ENCODE data around the gene CENPM. TPM values are rescaled to one million over a fixed set of nuclear protein-coding genes. Genes with fewer than 3 reads are reported as not detected.

Gene CENPM
- polyA plus RNA-seq, 1 donor from 2014 or later, result 2.1 TPM

DNA sequence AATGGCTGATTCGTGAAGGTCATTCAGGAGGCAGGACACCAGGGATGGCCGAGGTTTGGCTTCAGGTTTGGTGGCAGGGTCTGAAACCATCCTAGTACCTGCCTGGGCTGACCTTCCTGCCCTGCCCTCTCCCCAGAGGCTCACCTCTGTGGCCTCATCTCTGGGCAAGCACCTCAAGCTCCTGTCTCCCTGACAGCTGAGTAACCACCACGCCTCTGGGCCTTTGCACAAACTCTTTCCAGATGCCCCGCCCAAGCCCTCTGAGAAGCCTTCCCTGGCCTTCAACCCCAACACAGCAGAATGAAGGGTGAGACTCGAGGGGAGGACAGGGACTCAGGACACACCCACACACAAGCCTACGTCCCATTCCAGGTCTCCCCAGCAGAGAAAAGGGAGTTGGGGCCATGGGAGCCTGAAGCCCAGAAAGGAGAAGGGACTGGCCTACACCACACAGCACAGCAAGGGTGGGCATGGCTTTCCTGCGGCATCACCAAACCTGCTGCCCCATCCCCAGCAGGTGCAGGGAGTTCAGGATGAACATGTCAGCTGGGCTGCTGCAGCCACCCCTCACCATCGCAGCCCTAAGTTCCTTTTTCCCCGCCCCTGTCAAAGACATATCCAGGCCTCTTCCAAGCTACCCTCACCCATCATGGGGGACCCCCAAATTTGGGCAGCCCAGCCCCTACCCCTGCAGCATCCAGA, 34.5 kb downstream of the CENPM start:
- Histone ChIP-seq H3F3A (ENCODE audit: insufficient read depth, low read length, poor library complexity, severe bottlenecking) (no peaks in the 10 kb centered on the region), H2AFZ (ENCODE audit: low read depth, low read length) (no peak overlapping the region), H3K9me3 (ENCODE audit: low read length) (no peaks in the 10 kb centered on the region), H3K36me3 (ENCODE audit: insufficient read depth, low read length) (no peaks in the 10 kb centered on the region), H3K27ac (ENCODE audit: low read length) (no peak overlapping the region), H4K20me1 (ENCODE audit: insufficient read depth) (no peaks in the 10 kb centered on the region), H3K9me2 (ENCODE audit: insufficient read depth, low read length) (no peaks in the 10 kb centered on the region), H3K9ac (ENCODE audit: low read length) (no peak overlapping the region), H3K27me3 (ENCODE audit: insufficient read depth, low read depth, low read length) (peaks cover 83% of the 10 kb centered on the region), H3K79me2 (replicated peaks; ENCODE audit: insufficient read depth, low read length) (no peaks in the 10 kb centered on the region), H3K4me3 (ENCODE audit: low read length) (no peak overlapping the region), H3K4me2 (ENCODE audit: low read length) (no peak overlapping the region)
- no peak for TF ChIP-seq RAD21 (conservative IDR thresholded peaks at IDR 0.05)
- TF ChIP-seq EZH2 (IDR thresholded peaks at IDR 0.05; ENCODE audit: borderline replicate concordance, insufficient read depth, low read length, poor library complexity, severe bottlenecking), result no peak
- TF ChIP-seq REST (IDR thresholded peaks at IDR 0.05; ENCODE audit: borderline replicate concordance), result no peak
- TF ChIP-seq, protein P1, sequence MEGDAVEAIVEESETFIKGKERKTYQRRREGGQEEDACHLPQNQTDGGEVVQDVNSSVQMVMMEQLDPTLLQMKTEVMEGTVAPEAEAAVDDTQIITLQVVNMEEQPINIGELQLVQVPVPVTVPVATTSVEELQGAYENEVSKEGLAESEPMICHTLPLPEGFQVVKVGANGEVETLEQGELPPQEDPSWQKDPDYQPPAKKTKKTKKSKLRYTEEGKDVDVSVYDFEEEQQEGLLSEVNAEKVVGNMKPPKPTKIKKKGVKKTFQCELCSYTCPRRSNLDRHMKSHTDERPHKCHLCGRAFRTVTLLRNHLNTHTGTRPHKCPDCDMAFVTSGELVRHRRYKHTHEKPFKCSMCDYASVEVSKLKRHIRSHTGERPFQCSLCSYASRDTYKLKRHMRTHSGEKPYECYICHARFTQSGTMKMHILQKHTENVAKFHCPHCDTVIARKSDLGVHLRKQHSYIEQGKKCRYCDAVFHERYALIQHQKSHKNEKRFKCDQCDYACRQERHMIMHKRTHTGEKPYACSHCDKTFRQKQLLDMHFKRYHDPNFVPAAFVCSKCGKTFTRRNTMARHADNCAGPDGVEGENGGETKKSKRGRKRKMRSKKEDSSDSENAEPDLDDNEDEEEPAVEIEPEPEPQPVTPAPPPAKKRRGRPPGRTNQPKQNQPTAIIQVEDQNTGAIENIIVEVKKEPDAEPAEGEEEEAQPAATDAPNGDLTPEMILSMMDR (IDR thresholded peaks at IDR 0.05; ENCODE audit: poor library complexity, severe bottlenecking), result no peak
- TF ChIP-seq POLR2AphosphoS5 (IDR thresholded peaks at IDR 0.05), result no peak
- no peak for TF ChIP-seq MXI1 (conservative IDR thresholded peaks at IDR 0.05; ENCODE audit: poor library complexity, severe bottlenecking)
- no peak for TF ChIP-seq TAF1 (IDR thresholded peaks at IDR 0.05; ENCODE audit: low read depth)
- no peak for TF ChIP-seq SMC3 (conservative IDR thresholded peaks at IDR 0.05; ENCODE audit: poor library complexity)
- TF ChIP-seq EP300 (conservative IDR thresholded peaks at IDR 0.05; ENCODE audit: poor library complexity, severe bottlenecking), result no peak

GRCh38 chr22:41911001-41911611, 35.8 kb downstream of the CENPM start:
- Histone ChIP-seq H3K36me3 (ENCODE audit: insufficient read depth, low read length) (no peaks in the 10 kb centered on the region), H3K9me3 (ENCODE audit: low read length) (no peaks in the 10 kb centered on the region), H3F3A (ENCODE audit: insufficient read depth, low read length, poor library complexity, severe bottlenecking) (no peaks in the 10 kb centered on the region), H3K27ac (ENCODE audit: low read length) (no peak overlapping the region), H3K4me2 (ENCODE audit: low read length) (no peak overlapping the region), H2AFZ (ENCODE audit: low read depth, low read length) (no peak overlapping the region), H4K20me1 (ENCODE audit: insufficient read depth) (no peaks in the 10 kb centered on the region), H3K27me3 (ENCODE audit: insufficient read depth, low read depth, low read length) (peaks cover 70% of the 10 kb centered on the region), H3K4me3 (ENCODE audit: low read length) (peak overlapping the region; percentile 37), H3K9me2 (ENCODE audit: insufficient read depth, low read length) (no peaks in the 10 kb centered on the region), H3K79me2 (replicated peaks; ENCODE audit: insufficient read depth, low read length) (no peaks in the 10 kb centered on the region), H3K9ac (ENCODE audit: low read length) (no peak overlapping the region)
- TF ChIP-seq RAD21 (conservative IDR thresholded peaks at IDR 0.05) (no peak), TAF1 (IDR thresholded peaks at IDR 0.05; ENCODE audit: low read depth) (no peak), SMC3 (conservative IDR thresholded peaks at IDR 0.05; ENCODE audit: poor library complexity) (no peak), REST (IDR thresholded peaks at IDR 0.05; ENCODE audit: borderline replicate concordance) (no peak), EZH2 (IDR thresholded peaks at IDR 0.05; ENCODE audit: borderline replicate concordance, insufficient read depth, low read length, poor library complexity, severe bottlenecking) (no peak), EP300 (conservative IDR thresholded peaks at IDR 0.05; ENCODE audit: poor library complexity, severe bottlenecking) (no peak), MXI1 (conservative IDR thresholded peaks at IDR 0.05; ENCODE audit: poor library complexity, severe bottlenecking) (no peak), POLR2AphosphoS5 (IDR thresholded peaks at IDR 0.05) (no peak)
- TF ChIP-seq, protein P1 (IDR thresholded peaks at IDR 0.05; ENCODE audit: poor library complexity, severe bottlenecking), result no peak

Measured in neural cell (in vitro differentiated cells).